ENCODE measurements around the gene NKX1-1.

- TF ChIP-seq CTCF (IDR thresholded peaks at IDR 0.05) (no peak), POLR2A (IDR thresholded peaks at IDR 0.05) (no peak)
Observed at GRCh38 chr4:1354983-1355275, 51.3 kb downstream of the NKX1-1 start.

All from esophagus squamous epithelium (tissue), 4 donors.